Measurements from ENCODE around the gene PRR23E.

The PRR23E gene

DNA sequence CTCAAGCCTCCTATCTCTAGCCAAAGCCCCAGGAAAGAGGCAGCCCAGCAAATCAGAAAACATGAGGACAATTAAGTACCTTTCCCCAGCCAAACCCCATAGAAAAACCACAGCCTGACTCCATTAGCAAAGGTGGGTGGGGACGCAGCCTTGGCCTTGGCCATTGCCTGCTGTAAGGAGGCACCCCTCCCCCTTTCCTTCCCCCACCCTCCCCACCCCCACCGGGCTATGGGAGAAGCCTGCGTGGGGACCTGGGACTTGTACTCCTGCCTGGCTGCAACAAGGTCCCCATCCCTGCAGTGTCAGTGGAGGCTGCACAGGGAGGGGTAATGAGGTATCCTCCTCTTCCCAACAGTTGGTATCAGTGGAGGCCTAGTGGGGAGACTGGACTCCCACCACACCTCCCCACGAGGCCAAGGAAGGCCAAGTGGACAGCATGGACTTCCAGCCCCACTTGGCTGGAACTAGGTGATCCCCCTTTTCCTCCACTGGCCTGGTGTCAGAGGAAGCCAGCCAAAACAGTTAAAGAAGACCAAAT lies 20.5 kb downstream of the PRR23E start:
- no peak overlapping the region for H2BK15ac ChIP-seq (replicated peaks; ENCODE audit: low read depth)
- no CpG with 5 or more reads among the region's 4 CpGs for WGBS (ENCODE audit: extremely low coverage, insufficient coverage, low lambda C conversion rate)
- H3K18ac ChIP-seq (ENCODE audit: low read length) = no peak overlapping the region

GRCh38 chr3:127214975-127215374 lies 22.0 kb downstream of the PRR23E start:
- DNase-seq = peak; percentile 14
- H2AK5ac ChIP-seq (ENCODE audit: low read length) = no peak overlapping the region
- WGBS (ENCODE audit: extremely low coverage, insufficient coverage, low lambda C conversion rate) = no CpG with 5 or more reads among the region's 3 CpGs
- no peak overlapping the region for H4K5ac ChIP-seq (ENCODE audit: low read length)
- H2BK15ac ChIP-seq (replicated peaks; ENCODE audit: low read depth) = no peak overlapping the region
- no peak overlapping the region for H3K4me2 ChIP-seq (ENCODE audit: low read length)
- peaks cover 10% of the 10 kb centered on the region for H3K4me1 ChIP-seq (ENCODE audit: control insufficient read depth, low read depth, low read length)
- H3K4me3 ChIP-seq (ENCODE audit: low read length) = no peak overlapping the region
- H2BK120ac ChIP-seq (ENCODE audit: low read depth, low read length) = no peak overlapping the region
- H3K27ac ChIP-seq (ENCODE audit: low read depth, low read length) = no peak overlapping the region
- H3K23ac ChIP-seq (ENCODE audit: low read length) = no peak overlapping the region
- no peaks in the 10 kb centered on the region for H3K79me2 ChIP-seq (ENCODE audit: control insufficient read depth, insufficient read depth, low read length)
- no peaks in the 10 kb centered on the region for H3K36me3 ChIP-seq (ENCODE audit: control insufficient read depth, insufficient read depth, low read length)
- no peak overlapping the region for H3K18ac ChIP-seq (ENCODE audit: low read length)
- H3K79me1 ChIP-seq (ENCODE audit: low read length) = no peaks in the 10 kb centered on the region
- H4K8ac ChIP-seq (ENCODE audit: low read depth, low read length) = no peak overlapping the region
- H3K9ac ChIP-seq (ENCODE audit: low read length) = no peak overlapping the region
- H3K56ac ChIP-seq (ENCODE audit: low read length) = no peak overlapping the region
- no peaks in the 10 kb centered on the region for H3K27me3 ChIP-seq (ENCODE audit: insufficient read depth, low read length, poor library complexity)
- no peak overlapping the region for H3K4ac ChIP-seq (ENCODE audit: low read depth, low read length)
- H2BK5ac ChIP-seq (ENCODE audit: low read length) = no peak overlapping the region

More for the DNA sequence above, 20.5 kb downstream of the PRR23E start:
- Histone ChIP-seq H2BK5ac (ENCODE audit: low read length) (no peak overlapping the region), H3K4me1 (ENCODE audit: control insufficient read depth, low read depth, low read length) (peaks cover 15% of the 10 kb centered on the region), H3K56ac (ENCODE audit: low read length) (no peak overlapping the region), H3K23ac (ENCODE audit: low read length) (no peak overlapping the region), H3K27me3 (ENCODE audit: insufficient read depth, low read length, poor library complexity) (no peaks in the 10 kb centered on the region), H3K4me3 (ENCODE audit: low read length) (no peak overlapping the region), H2BK120ac (ENCODE audit: low read depth, low read length) (no peak overlapping the region), H3K9ac (ENCODE audit: low read length) (no peak overlapping the region), H3K4me2 (ENCODE audit: low read length) (no peak overlapping the region), H3K79me1 (ENCODE audit: low read length) (no peaks in the 10 kb centered on the region), H4K5ac (ENCODE audit: low read length) (no peak overlapping the region), H4K8ac (ENCODE audit: low read depth, low read length) (no peak overlapping the region), H3K79me2 (ENCODE audit: control insufficient read depth, insufficient read depth, low read length) (no peaks in the 10 kb centered on the region), H3K27ac (ENCODE audit: low read depth, low read length) (no peak overlapping the region), H3K4ac (ENCODE audit: low read depth, low read length) (no peak overlapping the region), H2AK5ac (ENCODE audit: low read length) (no peak overlapping the region), H3K36me3 (ENCODE audit: control insufficient read depth, insufficient read depth, low read length) (no peaks in the 10 kb centered on the region)
- DNase-seq = no peak

GRCh38 chr3:127215714-127216414 lies 22.9 kb downstream of the PRR23E start:
- Histone ChIP-seq H4K8ac (ENCODE audit: low read depth, low read length) (no peak overlapping the region), H3K9ac (ENCODE audit: low read length) (no peak overlapping the region), H3K79me2 (ENCODE audit: control insufficient read depth, insufficient read depth, low read length) (no peaks in the 10 kb centered on the region), H2BK5ac (ENCODE audit: low read length) (no peak overlapping the region), H3K18ac (ENCODE audit: low read length) (no peak overlapping the region), H3K4me2 (ENCODE audit: low read length) (no peak overlapping the region), H3K4ac (ENCODE audit: low read depth, low read length) (no peak overlapping the region), H2BK120ac (ENCODE audit: low read depth, low read length) (no peak overlapping the region), H4K5ac (ENCODE audit: low read length) (no peak overlapping the region), H2BK15ac (replicated peaks; ENCODE audit: low read depth) (no peak overlapping the region), H3K4me1 (ENCODE audit: control insufficient read depth, low read depth, low read length) (peaks cover 4% of the 10 kb centered on the region), H3K23ac (ENCODE audit: low read length) (no peak overlapping the region), H3K36me3 (ENCODE audit: control insufficient read depth, insufficient read depth, low read length) (no peaks in the 10 kb centered on the region), H3K4me3 (ENCODE audit: low read length) (no peak overlapping the region), H3K27me3 (ENCODE audit: insufficient read depth, low read length, poor library complexity) (no peaks in the 10 kb centered on the region), H3K79me1 (ENCODE audit: low read length) (no peaks in the 10 kb centered on the region), H2AK5ac (ENCODE audit: low read length) (no peak overlapping the region), H3K27ac (ENCODE audit: low read depth, low read length) (no peak overlapping the region), H3K56ac (ENCODE audit: low read length) (no peak overlapping the region)
- WGBS (ENCODE audit: extremely low coverage, insufficient coverage, low lambda C conversion rate) = no CpG with 5 or more reads among the region's 8 CpGs
- DNase-seq = peak; percentile 40

DNA sequence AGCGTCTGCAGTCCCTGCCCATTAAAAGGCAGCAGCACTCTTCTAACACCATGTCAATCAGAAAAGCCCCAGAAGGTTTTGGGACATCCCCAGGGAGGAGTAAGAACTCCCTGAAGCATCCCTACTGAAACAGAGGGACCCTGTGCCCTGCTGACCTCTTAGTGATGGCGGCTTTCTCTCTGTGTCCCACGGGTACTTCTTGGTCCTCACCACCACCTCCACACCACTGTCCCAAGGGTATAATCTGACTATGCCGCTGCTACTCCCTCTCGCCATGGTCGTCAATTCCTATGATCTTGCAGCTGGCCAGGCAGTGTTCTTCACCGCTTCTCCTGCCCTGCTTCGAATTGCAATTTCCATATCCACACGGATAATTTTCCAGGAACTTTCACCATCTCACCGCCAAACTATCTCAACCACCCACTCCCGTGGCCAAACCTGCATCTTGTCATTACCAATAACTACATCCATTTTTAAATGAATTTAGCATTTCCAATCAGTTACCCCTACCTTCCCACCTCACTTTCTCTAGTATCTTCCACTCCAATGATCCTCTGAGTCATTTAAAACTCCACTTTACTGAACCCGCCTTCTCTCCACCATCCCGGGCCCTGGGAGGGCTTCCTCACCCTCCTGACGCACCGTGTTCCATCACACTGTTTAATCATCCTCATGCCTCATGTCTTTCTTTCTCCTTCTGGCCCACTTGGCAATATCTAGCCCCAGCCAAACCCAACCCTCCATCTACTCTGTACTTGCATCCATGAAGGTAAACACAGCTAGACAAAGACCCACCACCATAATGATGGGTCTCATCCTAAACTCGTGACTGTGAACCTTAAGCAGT lies 23.7 kb downstream of the PRR23E start:
- Histone ChIP-seq H3K23ac (ENCODE audit: low read length) (no peak overlapping the region), H2BK15ac (replicated peaks; ENCODE audit: low read depth) (no peak overlapping the region), H2AK5ac (ENCODE audit: low read length) (no peak overlapping the region), H3K9ac (ENCODE audit: low read length) (no peak overlapping the region), H3K56ac (ENCODE audit: low read length) (no peak overlapping the region), H3K4me3 (ENCODE audit: low read length) (no peak overlapping the region), H3K4me1 (ENCODE audit: control insufficient read depth, low read depth, low read length) (peaks cover 4% of the 10 kb centered on the region), H2BK120ac (ENCODE audit: low read depth, low read length) (no peak overlapping the region), H4K8ac (ENCODE audit: low read depth, low read length) (no peak overlapping the region), H2BK5ac (ENCODE audit: low read length) (no peak overlapping the region), H3K79me2 (ENCODE audit: control insufficient read depth, insufficient read depth, low read length) (no peaks in the 10 kb centered on the region), H3K18ac (ENCODE audit: low read length) (no peak overlapping the region), H3K27ac (ENCODE audit: low read depth, low read length) (no peak overlapping the region), H3K36me3 (ENCODE audit: control insufficient read depth, insufficient read depth, low read length) (no peaks in the 10 kb centered on the region), H3K27me3 (ENCODE audit: insufficient read depth, low read length, poor library complexity) (no peaks in the 10 kb centered on the region), H3K4ac (ENCODE audit: low read depth, low read length) (no peak overlapping the region), H4K5ac (ENCODE audit: low read length) (no peak overlapping the region), H3K4me2 (ENCODE audit: low read length) (no peak overlapping the region), H3K79me1 (ENCODE audit: low read length) (no peaks in the 10 kb centered on the region)
- WGBS (ENCODE audit: extremely low coverage, insufficient coverage, low lambda C conversion rate) = 100% methylated on average over 1 of the region's 16 CpGs
- DNase-seq = no peak

GRCh38 chr3:127217596-127218453 lies 24.9 kb downstream of the PRR23E start:
- Histone ChIP-seq H3K36me3 (ENCODE audit: control insufficient read depth, insufficient read depth, low read length) (no peaks in the 10 kb centered on the region), H2BK15ac (replicated peaks; ENCODE audit: low read depth) (no peak overlapping the region), H3K23ac (ENCODE audit: low read length) (no peak overlapping the region), H3K4me1 (ENCODE audit: control insufficient read depth, low read depth, low read length) (peaks cover 4% of the 10 kb centered on the region), H4K5ac (ENCODE audit: low read length) (no peak overlapping the region), H4K8ac (ENCODE audit: low read depth, low read length) (no peak overlapping the region), H2AK5ac (ENCODE audit: low read length) (no peak overlapping the region), H2BK120ac (ENCODE audit: low read depth, low read length) (no peak overlapping the region), H3K79me1 (ENCODE audit: low read length) (no peaks in the 10 kb centered on the region), H3K27me3 (ENCODE audit: insufficient read depth, low read length, poor library complexity) (no peaks in the 10 kb centered on the region), H3K9ac (ENCODE audit: low read length) (no peak overlapping the region), H3K27ac (ENCODE audit: low read depth, low read length) (no peak overlapping the region), H3K4me2 (ENCODE audit: low read length) (no peak overlapping the region), H3K4ac (ENCODE audit: low read depth, low read length) (no peak overlapping the region), H3K4me3 (ENCODE audit: low read length) (no peak overlapping the region), H2BK5ac (ENCODE audit: low read length) (no peak overlapping the region), H3K79me2 (ENCODE audit: control insufficient read depth, insufficient read depth, low read length) (no peaks in the 10 kb centered on the region), H3K56ac (ENCODE audit: low read length) (no peak overlapping the region), H3K18ac (ENCODE audit: low read length) (no peak overlapping the region)
- DNase-seq = no peak
- no CpG with 5 or more reads among the region's 9 CpGs for WGBS (ENCODE audit: extremely low coverage, insufficient coverage, low lambda C conversion rate)

All from mesendoderm (in vitro differentiated cells).